HCT116 (cell line): ENCODE data around the gene ZFHX3. TPM values are rescaled to one million over a fixed set of nuclear protein-coding genes. Genes with fewer than 3 reads are reported as not detected.
A peak's percentile ranks its signal among the peaks of the same experiment; 100 is the strongest.

ENCODE experiments used
- ATAC-seq: fragments of 200-7000 bp; cut with Tn5 transposase; 2 replicates; pipeline ENCODE4 v1.9.1; 2020; ENCODE audit warnings: mild to moderate bottlenecking, moderate library complexity
- BruUV-seq: library from RNA; stranded (reverse); fragments of 400-500 nt; replicated peaks from 2 replicates; lab custom pipeline; 2021; lab: Mats Ljungman, UMichigan
- CTCF ChIA-PET: fragments of 300-600 bp; sonication (Branson Sonifier 250); formaldehyde crosslinking; loops from one replicate; lab custom pipeline; 2021; ENCODE audit warnings: antibody characterized with exemption; lab: Charles Lee
- POLR2A ChIA-PET: fragments of 300-600, 350-600 bp; sonication (Branson Sonifier 250); formaldehyde crosslinking; loops from one replicate; lab custom pipeline; 2021; ENCODE audit warnings: antibody characterized with exemption; lab: Charles Lee
- RAD21 ChIA-PET, 2 experiments: fragments of 300-600 bp; sonication (Branson Sonifier 250); formaldehyde crosslinking; loops; one replicate each; lab custom pipeline; 2023; ENCODE audit warnings: low total read pairs in 2 of 2; ENCODE audit not compliant: uncharacterized antibody in 2 of 2, unreplicated experiment in 2 of 2, low non-redundant PET in 1 of 2; lab: Charles Lee
- DNase-seq: peaks from one replicate; pipeline ENCODE4 v3.0.0-alpha.2; 2010; ENCODE audit warnings: low read depth, low spot score
- H2AFZ ChIP-seq: fragments of 200-600 bp; shearing (Covaris generic), sonication (generic); 2 replicates; pipeline ENCODE4 v1.6.1; 2017; ENCODE audit warnings: low read depth, mixed run types, mixed read lengths, antibody characterized with exemption, low read length; ENCODE audit not compliant: poor library complexity, severe bottlenecking
- H3K27ac ChIP-seq: 2 replicates; pipeline ENCODE4 v1.5.1; 2012; ENCODE audit warnings: low read depth, low read length
- H3K27me3 ChIP-seq: fragments of 200-600 bp; sonication (generic); 2 replicates; pipeline ENCODE4 v1.6.1; 2016; ENCODE audit warnings: mixed run types, low read length, mixed read lengths; ENCODE audit not compliant: insufficient read depth
- H3K36me3 ChIP-seq, 2 experiments: fragments of 200-500 bp in 1 of 2; fragments of 200-600 bp in 1 of 2; sonication (Bioruptor generic) in 1 of 2; sonication (generic) in 1 of 2; 2 replicates each; pipeline versions ENCODE4 v1.5.1 to v1.6.1; 2014 to 2016; ENCODE audit warnings: low read length in 2 of 2, inconsistent platforms in 1 of 2, mixed read lengths in 1 of 2, mixed run types in 1 of 2; ENCODE audit not compliant: insufficient read depth in 2 of 2, control insufficient read depth in 1 of 2
- H3K4me1 ChIP-seq, 2 experiments: fragments of 200-600 bp in 1 of 2; sonication (generic) in 1 of 2; 2 replicates each; pipeline versions ENCODE4 v1.5.1 to v1.6.1; 2012 to 2017; ENCODE audit warnings: low read length in 2 of 2, inconsistent platforms in 1 of 2, mild to moderate bottlenecking in 1 of 2, mixed read lengths in 1 of 2, mixed run types in 1 of 2, moderate library complexity in 1 of 2; ENCODE audit not compliant: insufficient read depth in 2 of 2, control insufficient read depth in 1 of 2
- H3K4me2 ChIP-seq: fragments of 200-600 bp; sonication (generic); 2 replicates; pipeline ENCODE4 v1.6.1; 2017; ENCODE audit warnings: mixed run types, low read length, mixed read lengths
- H3K4me3 ChIP-seq, 2 experiments: fragments of 200-600 bp in 1 of 2; sonication (generic) in 1 of 2; replicated peaks in 1 of 2; 2 replicates each; pipeline ENCODE4 v1.5.1; 2011 to 2016; ENCODE audit warnings: low read length in 2 of 2, control low read depth in 1 of 2, low read depth in 1 of 2, mild to moderate bottlenecking in 1 of 2, mixed read lengths in 1 of 2, mixed run types in 1 of 2
- H3K79me2 ChIP-seq: fragments of 200-600 bp; sonication (generic); 2 replicates; pipeline ENCODE4 v1.6.1; 2017; ENCODE audit warnings: mild to moderate bottlenecking, mixed run types, low read length, moderate library complexity, mixed read lengths; ENCODE audit not compliant: insufficient read depth
- H3K9ac ChIP-seq: fragments of 200-600 bp; sonication (generic); 2 replicates; pipeline ENCODE4 v1.6.1; 2016; ENCODE audit warnings: low read length, mixed read lengths
- H3K9me2 ChIP-seq: fragments of 200-600 bp; sonication (generic), shearing (Covaris generic); 2 replicates; pipeline ENCODE4 v1.6.1; 2017; ENCODE audit warnings: mixed run types, mild to moderate bottlenecking, moderate library complexity; ENCODE audit not compliant: insufficient read depth
- H3K9me3 ChIP-seq, 2 experiments: fragments of 200-500 bp in 1 of 2; fragments of 200-600 bp in 1 of 2; sonication (Bioruptor generic) in 1 of 2; sonication (generic) in 1 of 2; 2 replicates each; pipeline ENCODE4 v1.6.1; 2014 to 2017; ENCODE audit warnings: low read length in 2 of 2, mixed read lengths in 2 of 2, inconsistent platforms in 1 of 2, low read depth in 1 of 2, mild to moderate bottlenecking in 1 of 2, mixed run types in 1 of 2, moderate library complexity in 1 of 2; ENCODE audit not compliant: control insufficient read depth in 1 of 2, insufficient read depth in 1 of 2
- H4K20me1 ChIP-seq: fragments of 200-600 bp; sonication (generic), shearing (Covaris generic); 2 replicates; pipeline ENCODE4 v1.6.1; 2017; ENCODE audit warnings: mixed run types, mild to moderate bottlenecking, moderate library complexity; ENCODE audit not compliant: insufficient read depth
- CBX3 ChIP-seq: IDR thresholded peaks from 2 replicates; pipeline ENCODE4 v1.6.1; 2012; ENCODE audit warnings: low read depth
- EZH2 ChIP-seq: fragments of 200-600 bp; sonication (generic); IDR thresholded peaks from 2 replicates; pipeline ENCODE4 v1.6.1; 2017; ENCODE audit warnings: antibody characterized with exemption, mixed run types
- JUND ChIP-seq: IDR thresholded peaks from 2 replicates; pipeline ENCODE4 v1.6.1; 2012
- RAD21 ChIP-seq: IDR thresholded peaks from 2 replicates; pipeline ENCODE4 v1.6.1; 2012; ENCODE audit warnings: low read depth, mild to moderate bottlenecking
- SIN3A ChIP-seq: IDR thresholded peaks from 2 replicates; pipeline ENCODE4 v1.6.1; 2012; ENCODE audit warnings: low read depth
- ZBTB33 ChIP-seq: IDR thresholded peaks from 2 replicates; pipeline ENCODE4 v1.6.1; 2011; ENCODE audit warnings: mild to moderate bottlenecking, low read length, moderate library complexity; ENCODE audit not compliant: insufficient replicate concordance; ENCODE audit errors: extremely low read depth
- ZFX ChIP-seq: fragments of 450-650 bp; IDR thresholded peaks from 2 replicates; pipeline ENCODE4 v1.6.1; 2017
- intact Hi-C: fragments of 100-400 bp; cut with micrococcal nuclease; formaldehyde crosslinking; loops from 2 replicates; pipeline ENCODE4 v1.10.0; 2022
- total RNA-seq: library from RNA; stranded (reverse); gene quantifications from one replicate; pipeline ENCODE4 v1.2.1, GENCODE V29; 2021; ENCODE audit not compliant: unreplicated experiment

The ZFHX3 gene
- total RNA-seq, 1 experiment from 2014 or later = 6.3 TPM

DNA sequence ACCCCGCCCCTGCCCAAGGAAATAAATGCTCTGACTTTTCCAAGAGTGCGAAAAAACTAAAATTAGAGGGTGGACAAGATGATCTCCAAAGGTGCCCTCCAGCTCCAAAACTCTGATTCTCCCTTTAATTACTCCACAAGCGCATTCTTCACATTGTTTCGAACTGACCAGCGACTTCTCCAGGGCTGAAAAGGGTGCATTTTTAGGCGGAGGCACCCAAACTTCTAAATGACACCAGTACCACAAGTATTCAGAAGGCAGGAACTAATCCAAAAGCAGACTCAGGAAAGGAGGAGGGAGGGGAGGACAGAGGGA is 750 bp downstream of the ZFHX3 start:
- no TSS peak for BruUV-seq
- no peaks in the 10 kb centered on the region for H3K9me2 ChIP-seq
- no peaks in the 10 kb centered on the region for H3K27me3 ChIP-seq
- peak overlapping the region; percentile 92 for H3K4me2 ChIP-seq
- DNase-seq = no peak
- peak overlapping the region; percentile 68 for H3K9ac ChIP-seq
- H3K4me1 ChIP-seq = peaks cover 23 to 28% of the 10 kb centered on the region in 2 experiments
- no peaks in the 10 kb centered on the region for H3K9me3 ChIP-seq
- peak overlapping the region; percentile 63 to 73 for H3K4me3 ChIP-seq
- TF ChIP-seq SIN3A (no peak), EZH2 (no peak), JUND (no peak; the same call in 1 of the 2 replicates), ZBTB33 (no peak), ZFX (no peak)
- no peak overlapping the region for H2AFZ ChIP-seq
- ChIA-PET RAD21 (no interaction called here), POLR2A (no interaction called here), CTCF (no interaction called here)
- H3K27ac ChIP-seq = peak overlapping the region; percentile 80
- no peaks in the 10 kb centered on the region for H3K36me3 ChIP-seq
- H3K79me2 ChIP-seq = peaks cover 75% of the 10 kb centered on the region
- no peak; the same call in 1 of the 2 replicates for ATAC-seq
- intact Hi-C loops = no loop called here
- H4K20me1 ChIP-seq = no peaks in the 10 kb centered on the region

- no peaks in the 10 kb centered on the region for H4K20me1 ChIP-seq
- TF ChIP-seq CBX3 (no peak), RAD21 (no peak)
- ChIA-PET POLR2A (no interaction called here), CTCF (no interaction called here), RAD21 (no interaction called here)
- H3K9me3 ChIP-seq = no peaks in the 10 kb centered on the region
- DNase-seq = no peak
- no peaks in the 10 kb centered on the region for H3K36me3 ChIP-seq
- H2AFZ ChIP-seq = no peak overlapping the region
- peaks cover 75% of the 10 kb centered on the region for H3K79me2 ChIP-seq
- H3K4me2 ChIP-seq = peak overlapping the region; percentile 92
- BruUV-seq = TSS peak; percentile 57
- peak overlapping the region in 1 of 2 experiments; percentile 73; a peak in 3 of 4 replicates for H3K4me3 ChIP-seq
- H3K27ac ChIP-seq = no peak overlapping the region; the same call in 1 of the 2 replicates
- ATAC-seq = no peak
- no peaks in the 10 kb centered on the region for H3K9me2 ChIP-seq
- peak overlapping the region; percentile 68; the same call in 1 of the 2 replicates for H3K9ac ChIP-seq
- H3K27me3 ChIP-seq = no peaks in the 10 kb centered on the region
- H3K4me1 ChIP-seq = peaks cover 23 to 28% of the 10 kb centered on the region in 2 experiments
- intact Hi-C loops = no loop called here
Observed at GRCh38 chr16:73046849-73047214, 1.1 kb downstream of the ZFHX3 start.
